HS-27A (cell line): ENCODE results near the gene TNFSF9.
"Not testable (repeated sequence)": the region's sequence is repeated elsewhere in the genome, so short reads cannot be mapped to it uniquely, and the experiment has no call there.

Experiments used
- DNase-seq: peaks from one replicate; pipeline ENCODE4 v3.0.0-alpha.2; 2012; ENCODE audit warnings: low read depth, missing footprints

Gene TNFSF9

DNA sequence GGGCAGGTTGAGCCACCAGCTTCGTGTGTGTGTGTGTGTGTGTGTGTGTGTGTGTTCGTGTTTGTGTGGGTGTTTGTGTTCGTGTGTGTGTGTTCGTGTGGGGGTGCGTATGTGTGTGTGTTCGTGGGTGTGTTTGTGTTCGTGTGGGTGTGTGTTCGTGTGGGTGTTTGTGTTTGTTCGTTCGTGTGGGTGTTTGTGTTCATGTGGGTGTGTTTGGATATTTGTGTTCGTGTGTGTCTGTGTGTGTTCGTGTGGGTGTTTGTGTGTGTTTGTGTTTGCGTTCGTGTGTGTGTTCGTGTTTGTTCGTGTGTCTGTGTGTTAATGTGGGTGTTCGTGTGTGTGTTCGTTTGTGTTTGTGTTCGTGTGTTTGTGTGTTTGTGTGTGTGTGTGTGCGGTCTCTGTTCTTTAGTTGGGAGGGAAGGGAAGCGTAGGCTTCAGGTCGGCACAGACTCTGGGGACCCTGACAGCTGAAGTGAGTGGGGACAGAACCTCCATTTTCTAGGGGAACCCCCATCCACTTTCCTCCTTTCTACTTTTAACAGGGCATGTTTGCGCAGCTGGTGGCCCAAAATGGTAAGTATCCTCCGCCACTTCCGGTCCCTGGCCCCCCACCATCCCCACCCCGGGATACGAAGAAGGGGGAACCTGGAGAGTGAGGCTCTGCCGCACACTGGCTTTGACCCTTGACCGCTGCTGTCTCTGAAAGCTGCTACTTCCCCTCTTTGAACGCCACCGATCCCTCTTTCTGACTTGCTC is 1.6 kb downstream of the TNFSF9 start:
- DNase-seq = no peak

- no peak for DNase-seq
These were observed 2.1 kb downstream of the TNFSF9 start for GRCh38 chr19:6533000-6533328.

DNA sequence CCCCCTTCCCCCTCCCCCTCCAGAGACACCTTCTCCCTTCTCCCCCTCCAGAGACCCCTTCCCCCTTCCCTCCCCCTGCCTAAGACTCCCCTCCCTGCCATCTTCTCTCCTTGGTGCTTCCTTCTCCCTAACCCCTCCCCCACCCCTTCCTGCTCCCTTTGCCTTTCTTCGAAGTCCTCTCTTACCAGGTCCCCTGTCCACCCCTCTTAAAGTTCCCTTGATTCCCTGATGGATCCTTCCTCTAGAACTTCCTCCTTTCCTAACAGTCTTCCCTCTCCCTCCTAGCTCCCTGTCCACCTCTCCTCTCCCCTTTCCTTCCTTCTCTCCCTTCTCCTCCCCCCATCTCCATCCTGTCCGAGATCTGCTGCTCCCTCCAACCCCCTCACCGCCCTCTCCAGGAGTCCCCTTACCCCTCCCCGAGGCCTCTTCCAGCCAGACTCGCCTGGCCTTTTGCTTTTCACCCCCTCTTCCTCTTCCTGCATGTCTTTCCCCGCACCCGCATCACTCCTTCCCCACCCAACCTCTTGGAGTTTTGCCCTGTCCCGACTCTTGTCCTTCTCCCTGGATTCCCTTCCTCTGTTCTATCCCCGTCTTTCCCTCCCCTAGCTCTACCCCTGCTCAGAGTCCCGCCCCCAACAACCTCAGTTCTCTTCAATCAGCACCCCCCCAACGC is 3.1 kb downstream of the TNFSF9 start:
- no peak for DNase-seq

- DNase-seq = no peak
These were observed 3.7 kb downstream of the TNFSF9 start for GRCh38 chr19:6534451-6535093.

GRCh38 chr19:6535558-6536137 is 4.8 kb downstream of the TNFSF9 start:
- no peak for DNase-seq

DNA sequence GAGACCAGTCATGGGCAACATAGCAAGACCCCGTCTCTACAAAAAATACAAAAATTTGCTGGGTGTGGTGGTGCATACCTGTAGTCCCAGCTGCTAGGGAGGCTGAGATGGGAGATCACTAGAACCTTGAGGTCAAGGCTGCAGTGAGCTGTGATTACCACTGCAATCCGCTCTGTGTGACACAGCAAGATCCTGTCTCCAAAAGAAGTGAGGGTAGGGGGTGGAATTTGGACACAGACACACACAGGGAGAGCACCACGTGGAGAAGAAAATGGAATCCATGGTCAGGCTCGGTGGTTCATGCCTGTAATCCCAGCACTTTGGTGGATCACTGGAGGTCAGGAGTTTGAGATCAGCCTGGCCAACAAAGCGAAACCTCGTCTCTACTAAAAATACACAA is 8.7 kb downstream of the TNFSF9 start:
- DNase-seq = no peak

DNA sequence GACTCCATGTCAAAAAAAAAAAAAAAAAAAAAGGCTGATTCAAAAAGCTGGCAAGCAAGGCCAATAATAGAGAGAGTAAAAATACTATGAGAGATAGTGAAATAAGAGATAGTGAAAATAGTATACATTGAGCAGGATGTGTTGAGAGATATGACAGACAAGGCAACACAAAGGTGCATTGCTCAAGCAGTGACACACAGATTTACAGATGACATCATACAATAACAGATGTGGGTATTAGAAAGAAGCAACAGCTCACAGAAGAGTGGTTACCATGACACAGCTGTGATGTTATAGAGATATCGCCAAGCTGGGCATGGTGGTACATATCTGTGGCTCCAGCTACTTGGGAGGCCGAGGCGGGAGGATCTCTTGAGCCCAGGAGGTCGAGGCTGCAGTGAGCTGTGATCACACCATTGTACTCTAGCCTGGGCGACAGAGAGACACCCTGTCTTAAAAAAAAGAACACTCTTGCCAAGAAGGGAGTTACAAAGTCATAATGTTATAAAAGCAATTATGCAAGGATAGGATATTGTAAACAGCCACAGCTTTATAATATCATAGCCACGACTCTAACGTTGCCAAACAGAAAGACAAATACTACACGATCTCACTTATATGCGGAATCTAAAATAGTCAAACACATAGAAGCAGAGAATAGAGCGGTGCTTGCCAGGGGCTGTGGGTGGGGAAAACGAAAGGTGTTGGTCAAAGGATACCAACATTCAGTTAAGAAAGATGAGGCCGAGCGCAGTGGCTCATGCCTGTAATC is 10.3 kb downstream of the TNFSF9 start:
- DNase-seq = no peak

DNA sequence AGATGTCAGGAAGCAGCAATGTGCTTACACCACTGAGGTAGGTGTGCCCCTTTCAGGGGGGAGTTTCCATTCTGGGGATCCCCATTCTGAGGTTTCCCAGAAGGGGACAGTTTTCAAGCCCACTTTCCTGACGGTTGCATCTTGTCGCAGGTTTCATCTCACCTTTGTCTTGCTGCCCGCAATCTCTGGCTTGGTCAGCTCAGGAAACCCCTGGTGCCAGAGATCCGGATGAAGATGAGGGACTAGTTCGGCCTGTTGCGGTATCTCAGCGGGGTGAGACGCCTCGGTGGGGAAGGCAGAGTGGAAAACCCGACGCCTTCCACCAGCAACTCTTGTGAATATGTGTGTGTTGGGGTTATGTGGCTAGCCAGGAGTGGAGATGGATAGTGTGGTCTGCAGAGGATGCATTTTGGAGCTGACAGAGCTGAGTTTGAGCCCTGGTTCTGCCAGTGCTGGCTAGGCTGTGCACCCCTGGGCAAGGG is 13.1 kb downstream of the TNFSF9 start:
- DNase-seq = no peak

DNA sequence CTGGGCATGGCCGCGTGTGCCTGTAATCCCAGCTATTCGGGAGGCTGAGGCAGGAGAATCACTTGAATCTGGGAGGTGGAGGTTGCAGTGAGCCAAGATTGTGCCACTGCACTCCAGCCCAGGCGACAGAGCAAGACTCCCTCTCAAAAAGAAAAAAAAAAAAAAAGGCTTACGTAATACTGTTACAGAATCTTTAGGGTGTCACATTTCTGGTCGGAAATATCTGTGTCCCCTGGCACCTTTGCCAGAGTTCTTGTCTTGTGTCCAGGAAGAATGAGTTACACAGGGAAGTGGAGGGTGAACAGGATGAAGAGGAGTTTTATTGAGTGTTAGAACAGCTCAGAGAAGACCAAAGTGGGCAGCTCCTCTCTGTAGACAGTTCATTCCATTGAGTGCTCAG is 19.9 kb downstream of the TNFSF9 start:
- DNase-seq = not testable (repeated sequence)

DNA sequence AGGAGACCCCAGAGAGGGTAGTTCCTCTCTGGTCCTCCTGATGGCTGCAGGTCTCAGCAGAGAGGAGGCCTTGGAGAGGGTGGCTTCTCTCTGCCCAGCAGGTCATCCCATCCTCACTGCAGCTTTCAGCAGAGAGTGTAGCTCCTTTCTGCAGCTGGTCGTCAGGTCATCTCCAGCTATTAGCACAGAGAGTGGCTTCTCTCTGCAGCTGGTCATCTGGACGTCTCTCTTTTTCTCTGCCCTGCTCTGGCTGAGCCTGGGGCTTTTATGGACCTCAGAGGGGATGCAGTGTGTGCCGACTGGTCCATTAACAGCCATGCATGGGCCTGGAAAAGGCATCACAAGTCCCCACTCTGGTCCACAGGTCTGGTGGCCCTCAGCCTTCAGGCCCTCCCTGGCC is 20.3 kb downstream of the TNFSF9 start:
- no peak for DNase-seq

- DNase-seq = no peak
These were observed 21.0 kb downstream of the TNFSF9 start for GRCh38 chr19:6551607-6552450.

- no peak for DNase-seq
These were observed 25.2 kb downstream of the TNFSF9 start for GRCh38 chr19:6556043-6556449.

- DNase-seq = no peak
These were observed 25.8 kb downstream of the TNFSF9 start for GRCh38 chr19:6556480-6557195.

GRCh38 chr19:6562437-6562836 is 31.6 kb downstream of the TNFSF9 start:
- DNase-seq = not testable (repeated sequence)

GRCh38 chr19:6564393-6564792 is 33.6 kb downstream of the TNFSF9 start:
- DNase-seq = no peak

DNA sequence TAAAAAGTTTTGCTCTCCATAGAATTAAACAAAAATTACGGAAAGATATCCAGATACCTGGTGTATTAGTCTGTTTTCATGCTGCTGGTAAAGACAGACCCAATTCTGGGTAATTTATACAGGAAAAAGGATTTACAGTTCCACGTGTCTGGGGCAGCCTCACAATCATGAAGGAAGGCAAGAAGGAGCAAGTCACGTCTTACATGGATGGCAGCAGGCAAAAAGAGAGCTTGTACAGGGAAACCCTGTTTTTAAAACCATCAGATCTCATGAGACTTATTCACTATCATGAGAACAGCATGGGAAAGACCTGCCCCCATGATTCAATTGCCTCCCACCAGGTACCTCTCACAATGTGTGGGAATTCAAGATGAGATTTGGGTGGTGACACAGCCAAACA is 35.9 kb downstream of the TNFSF9 start:
- not testable (repeated sequence) for DNase-seq

DNA sequence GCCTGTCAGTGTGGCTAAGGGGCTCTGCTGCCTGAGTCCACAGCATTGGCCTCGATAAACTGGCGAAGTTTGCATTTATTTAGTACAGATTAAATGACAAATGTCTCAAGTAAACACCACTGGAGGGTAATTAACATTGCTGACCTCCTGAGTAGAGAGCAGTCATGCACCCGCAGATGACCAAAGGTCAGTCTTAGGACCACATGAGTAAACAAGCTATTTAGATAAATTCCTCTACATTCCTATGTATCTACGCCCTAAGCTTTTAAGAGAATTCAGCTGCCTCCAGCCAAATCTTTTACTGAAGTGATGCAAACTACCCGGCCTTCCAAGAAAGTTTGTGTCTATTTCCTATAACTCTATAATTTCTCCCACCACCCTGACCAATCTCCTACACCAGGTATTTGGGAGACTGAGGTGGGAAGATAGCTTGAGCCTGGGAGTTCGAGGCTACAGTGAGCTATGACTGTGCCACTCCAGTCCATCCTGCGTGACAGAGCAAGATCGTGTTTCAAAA is 37.2 kb downstream of the TNFSF9 start:
- no peak for DNase-seq

DNA sequence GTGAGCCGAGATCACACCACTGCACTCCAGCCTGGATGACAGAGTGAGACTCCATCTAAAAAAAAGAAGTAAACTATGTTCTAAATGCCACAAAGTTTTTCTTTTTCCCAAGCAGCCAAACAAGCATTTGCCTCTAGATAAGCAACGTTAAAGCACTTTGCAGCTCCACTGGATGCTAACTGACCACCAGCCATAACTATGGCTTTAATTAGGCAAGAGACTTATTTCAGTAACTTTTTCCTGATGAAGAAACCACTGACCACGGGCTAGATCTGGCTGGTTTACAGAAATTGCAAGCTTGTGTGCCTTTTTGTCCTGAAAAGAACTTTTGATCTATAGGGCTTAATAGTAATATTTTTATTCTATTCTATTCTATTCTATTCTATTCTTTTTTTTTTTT is 38.0 kb downstream of the TNFSF9 start:
- no peak for DNase-seq

- no peak for DNase-seq
These were observed 39.9 kb downstream of the TNFSF9 start for GRCh38 chr19:6570764-6571163.

DNA sequence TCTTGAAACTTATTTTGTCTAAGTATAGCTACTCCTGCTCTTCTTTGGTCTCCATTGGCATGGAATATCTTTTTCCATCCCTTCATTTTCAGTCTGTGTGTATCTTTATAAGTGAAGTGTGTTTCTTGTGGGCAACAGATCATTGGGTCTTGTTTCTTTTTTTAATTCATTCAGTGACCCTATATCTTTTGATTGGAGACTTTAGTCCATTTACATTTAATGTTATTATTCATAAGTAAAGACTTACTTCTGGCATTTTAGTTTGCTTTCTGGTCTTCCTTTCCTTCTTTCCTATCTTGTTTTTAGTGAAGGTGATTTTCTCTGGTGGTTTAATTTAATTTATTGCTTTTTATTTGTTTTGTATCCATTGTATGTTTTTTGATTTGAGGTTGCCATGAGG is 40.3 kb downstream of the TNFSF9 start:
- DNase-seq = no peak
